Lung (tissue), 16 donors: ENCODE data around the gene TAF4. TPM values are rescaled to one million over a fixed set of nuclear protein-coding genes. Genes with fewer than 3 reads are reported as not detected.

Experiments used
- ATAC-seq: fragments of 200-7000 bp; cut with Tn5 transposase; one replicate; pipeline ENCODE4 v1.9.1; 2020; ENCODE audit warnings: moderate number of reproducible peaks; ENCODE audit not compliant: insufficient read depth, low FRiP score
- DNase-seq, 3 donors: peaks; one replicate each; pipeline ENCODE4 v3.0.0-alpha.2; 2013 to 2017
- H3K27ac ChIP-seq, 2 donors: one replicate each; pipeline ENCODE4 v1.5.1; 2013; ENCODE audit warnings: mild to moderate bottlenecking in 2 of 2, moderate library complexity in 2 of 2, control low read depth in 1 of 2, inconsistent platforms in 1 of 2, low read depth in 1 of 2, low read length in 1 of 2
- H3K27me3 ChIP-seq, 3 donors: one replicate each; pipeline ENCODE4 v1.5.1; 2013; ENCODE audit warnings: low read length in 2 of 3; ENCODE audit not compliant: control insufficient read depth in 3 of 3, insufficient read depth in 3 of 3
- H3K36me3 ChIP-seq, 4 donors: one replicate each; pipeline ENCODE4 v1.5.1; 2013; ENCODE audit warnings: low read length in 4 of 4, mild to moderate bottlenecking in 1 of 4, moderate library complexity in 1 of 4; ENCODE audit not compliant: control insufficient read depth in 4 of 4, insufficient read depth in 4 of 4
- H3K4me1 ChIP-seq, 5 donors: one replicate each; pipeline ENCODE4 v1.5.1; 2013; ENCODE audit warnings: low read length in 5 of 5, mild to moderate bottlenecking in 2 of 5, moderate library complexity in 1 of 5; ENCODE audit not compliant: control insufficient read depth in 5 of 5, insufficient read depth in 5 of 5
- H3K4me3 ChIP-seq: one replicate; pipeline ENCODE4 v1.5.1; 2013; ENCODE audit warnings: mild to moderate bottlenecking, control low read depth, moderate library complexity
- H3K9ac ChIP-seq, 2 donors: one replicate each; pipeline ENCODE4 v1.5.1; 2013; ENCODE audit warnings: low read length in 2 of 2, control low read depth in 1 of 2; ENCODE audit not compliant: insufficient read depth in 1 of 2
- H3K9me3 ChIP-seq, 4 donors: one replicate each; pipeline ENCODE4 v1.5.1; 2013; ENCODE audit warnings: low read length in 3 of 4, mild to moderate bottlenecking in 1 of 4, moderate library complexity in 1 of 4; ENCODE audit not compliant: control insufficient read depth in 4 of 4, insufficient read depth in 3 of 4
- CTCF ChIP-seq: IDR thresholded peaks from 2 replicates; pipeline ENCODE4 v1.5.1; 2012; ENCODE audit warnings: mild to moderate bottlenecking; ENCODE audit errors: control extremely low read depth, extremely low read depth
- WGBS, 2 donors: extraction: QIAGEN DNeasy Blood & Tissue Kit; methylation state at CpG; one replicate each; pipeline ENCODE4 v1.1.7; 2013; 5-methylcytosine and 5-hydroxymethylcytosine counted together
- long read RNA-seq, 5 donors: transcript quantifications; one replicate each; lab custom pipeline, GENCODE V29; 2026
- polyA plus RNA-seq, 2 donors: library from polyadenylated mRNA; stranded (reverse); fragments of 200-250 nt; gene quantifications; one replicate each; pipeline ENCODE4 v1.2.1, GENCODE V29; 2013
- total RNA-seq, 2 donors: library from RNA; depleted of rRNA in 1 of 2; stranded (reverse); fragments of >200 nt in 1 of 2; gene quantifications; one replicate each; pipeline ENCODE4 v1.2.1, GENCODE V29; 2014 to 2021
- donor health status: control.
- donor health status: control.
- donor health status: Bipolar disorder and iron deficiency.
- donor health status: healthy.
- donor health status: DM: yes; HTN: yes; CAD: no.

Gene TAF4
- total RNA-seq: 10 to 100 TPM; 14.6 to 20.3 TPM
- polyA plus RNA-seq: 1 to 10 TPM; 5.4 to 7.3 TPM
- long read RNA-seq, donor 1, full-length matches to known transcripts: 1 of 1 reads
- long read RNA-seq, donor 1, partial matches to known transcripts: 0 of 1 reads
- long read RNA-seq, donor 1, other reads (novel, unspliced or antisense): 0 of 1 reads
- long read RNA-seq, donor 2: 0 reads
- long read RNA-seq, donor 3, partial matches to known transcripts: 0 of 1 reads
- long read RNA-seq, donor 3, other reads (novel, unspliced or antisense): 0 of 1 reads
- long read RNA-seq, donor 4, partial matches to known transcripts: 0 of 2 reads
- long read RNA-seq, donor 4, other reads (novel, unspliced or antisense): 0 of 2 reads
- long read RNA-seq, donor 5: 0 reads

- Histone ChIP-seq H3K9ac (peak within 1 kb of the TSS; percentile 57 to 80), H3K4me1 (peaks cover 0 to 33% (median 5%) of the 10 kb centered on the region in 5 donors), H3K4me3 (peak within 1 kb of the TSS; percentile 83), H3K27me3 (no peaks in the 10 kb centered on the region), H3K9me3 (no peaks in the 10 kb centered on the region), H3K27ac (peak within 1 kb of the TSS; percentile 86 to 96), H3K36me3 (no peaks in the 10 kb centered on the region)
- ATAC-seq (peak; percentile 78), DNase-seq (peak; percentile 80 to 89 (median 85))
- TF ChIP-seq CTCF: no peak
- 0 to 1% methylated on average over 40 to 116 of the region's 116 CpGs for WGBS, 2 donors
Observed at GRCh38 chr20:62065674-62066338, at the start of gene TAF4. TSS of gene TAF4 (minus strand) at chr20:62065881. CDS start at chr20:62065810, 71 bp downstream.

GRCh38 chr20:62114894-62115293, 49.2 kb upstream of the TAF4 start:
- Histone ChIP-seq H3K27me3 (peaks cover 0 to 20% (median 9%) of the 10 kb centered on the region in 3 donors), H3K36me3 (no peaks in the 10 kb centered on the region), H3K9ac (no peak overlapping the region), H3K4me1 (no peaks in the 10 kb centered on the region), H3K9me3 (peaks cover 0 to 34% (median 4%) of the 10 kb centered on the region in 4 donors), H3K4me3 (no peak overlapping the region), H3K27ac (no peak overlapping the region)
- ATAC-seq (no peak), DNase-seq (no peak)
- WGBS, 2 donors: 44 to 59% methylated on average over 8 of the region's 8 CpGs
- TF ChIP-seq CTCF: no peak

- Histone ChIP-seq H3K27me3 (peaks cover 0 to 8% (median 7%) of the 10 kb centered on the region in 3 donors), H3K4me3 (no peak overlapping the region), H3K4me1 (no peaks in the 10 kb centered on the region), H3K9me3 (peaks cover 0 to 42% (median 10%) of the 10 kb centered on the region in 4 donors), H3K9ac (no peak overlapping the region), H3K36me3 (no peaks in the 10 kb centered on the region), H3K27ac (no peak overlapping the region)
- WGBS, 2 donors: 92 to 94% methylated on average over 6 of the region's 6 CpGs
- no peak for ATAC-seq
- DNase-seq: no peak
- no peak for TF ChIP-seq CTCF
Observed at GRCh38 chr20:62112368-62112767, 46.7 kb upstream of the TAF4 start.
